ENCODE results near the gene SH3PXD2A. TPM values are rescaled to one million over a fixed set of nuclear protein-coding genes. Genes with fewer than 3 reads are reported as not detected.

SH3PXD2A gene
- total and polyA plus RNA-seq, 5 donors from 2014 or later = 0.24 to 15.4 (median 0.47) TPM

DNA sequence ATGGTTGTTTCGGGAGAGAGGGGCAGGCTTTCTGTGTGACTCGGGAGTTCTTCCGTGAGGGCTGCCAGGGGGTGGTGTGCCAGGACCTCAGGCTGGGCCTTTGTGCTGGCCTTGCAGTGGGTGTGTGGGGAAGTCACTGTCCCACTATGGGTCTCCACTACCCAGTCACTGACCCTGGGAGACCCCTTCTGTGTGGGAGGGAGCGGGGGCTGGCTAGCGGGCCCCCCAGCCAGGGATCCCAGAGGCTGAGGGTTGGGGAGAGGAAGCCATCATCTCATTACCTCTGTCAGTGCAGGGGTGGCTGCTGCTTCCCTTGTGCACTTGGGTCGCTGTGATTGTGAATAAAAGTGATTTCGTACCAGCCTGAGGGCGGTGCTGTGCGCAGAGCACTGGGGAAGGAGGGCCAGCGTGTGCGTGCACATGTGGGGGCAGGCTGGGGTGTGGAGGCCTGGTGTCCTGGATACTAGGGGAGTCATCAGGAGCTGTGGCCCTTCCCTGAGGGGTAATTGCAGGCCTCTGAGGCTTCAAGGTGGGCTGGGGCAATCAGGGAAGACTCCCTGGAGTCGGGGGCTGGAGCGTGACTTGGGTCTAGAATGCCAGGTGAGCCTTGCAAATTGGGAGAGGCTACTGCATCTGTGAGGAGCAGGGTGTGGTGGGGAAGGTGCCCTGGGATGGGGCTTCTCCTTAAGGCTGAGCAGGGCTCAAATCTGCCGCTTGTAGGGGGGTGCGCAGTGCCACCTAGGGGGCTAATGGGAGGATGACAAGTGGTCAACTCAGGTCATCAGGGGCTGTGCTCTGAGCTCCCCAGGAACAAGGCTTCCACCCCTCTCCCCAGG is 263.0 kb downstream of the SH3PXD2A start:
- DNase-seq = peak in 2 of 3 donors; percentile 20 to 48
- Histone ChIP-seq H3K27me3 (ENCODE audit: control insufficient read depth, insufficient read depth, low read length) (no peaks in the 10 kb centered on the region), H3K4me3 (ENCODE audit: low read depth, low read length) (no peak overlapping the region), H3K36me3 (ENCODE audit: control insufficient read depth, insufficient read depth, low read length) (no peaks in the 10 kb centered on the region), H3K27ac (ENCODE audit: insufficient read depth, low read length, poor library complexity, severe bottlenecking) (no peak overlapping the region), H3K9me3 (ENCODE audit: control insufficient read depth in 2 of 2, low read length in 2 of 2) (no peaks in the 10 kb centered on the region), H3K4me1 (ENCODE audit: control insufficient read depth, insufficient read depth, low read length, poor library complexity, severe bottlenecking) (no peaks in the 10 kb centered on the region)
- H3K4me1 Mint-ChIP-seq = peaks cover 0 to 4% (median 2%) of the 10 kb centered on the region in 4 donors
- H3K36me3 Mint-ChIP-seq = no peaks in the 10 kb centered on the region
- H3K4me3 Mint-ChIP-seq = no peak overlapping the region
- H3K27me3 Mint-ChIP-seq = no peaks in the 10 kb centered on the region
- ATAC-seq (ENCODE audit: low read depth in 2 of 2) = peak; percentile 47 to 49
- no peak overlapping the region for H3K27ac Mint-ChIP-seq
- H3K9me3 Mint-ChIP-seq = peaks cover 0 to 2% (median 0%) of the 10 kb centered on the region in 7 donors

DNA sequence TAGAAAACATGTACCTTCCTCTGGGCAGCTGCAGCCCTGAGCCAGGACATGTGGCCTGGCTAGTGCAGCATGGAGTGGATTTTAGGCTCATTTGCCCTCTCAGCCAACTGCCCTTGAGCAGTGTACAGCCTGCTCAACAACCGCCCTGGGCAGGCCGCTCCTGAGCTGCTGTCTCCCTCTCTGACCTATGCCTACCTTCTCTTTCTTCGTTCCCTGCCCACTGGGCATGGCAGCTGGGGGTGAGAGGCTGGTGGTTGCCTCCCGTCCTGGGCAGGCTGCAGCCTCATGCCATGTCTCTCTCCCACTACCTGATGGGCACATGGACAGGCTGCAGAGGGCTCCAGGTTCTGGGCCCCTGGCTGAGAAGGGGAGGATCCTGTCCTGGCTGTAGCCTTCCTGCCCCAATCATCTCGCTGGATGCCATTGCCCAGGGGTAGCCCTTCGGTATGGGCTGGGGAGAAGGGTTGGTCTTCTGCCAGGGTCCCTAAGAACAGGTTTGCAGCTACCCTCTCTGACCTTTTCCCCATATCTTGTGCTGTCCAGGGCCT is 264.6 kb downstream of the SH3PXD2A start:
- ATAC-seq (ENCODE audit: low read depth in 2 of 2) (no peak), DNase-seq (no peak)
- H3K9me3 Mint-ChIP-seq = peaks cover 0 to 2% (median 0%) of the 10 kb centered on the region in 7 donors
- no peaks in the 10 kb centered on the region for H3K36me3 ChIP-seq (ENCODE audit: control insufficient read depth, insufficient read depth, low read length)
- no peak overlapping the region for H3K27ac Mint-ChIP-seq
- peaks cover 0 to 8% (median 4%) of the 10 kb centered on the region in 4 donors for H3K4me1 Mint-ChIP-seq
- no peaks in the 10 kb centered on the region for H3K27me3 ChIP-seq (ENCODE audit: control insufficient read depth, insufficient read depth, low read length)
- no peak overlapping the region for H3K4me3 Mint-ChIP-seq
- H3K27ac ChIP-seq (ENCODE audit: insufficient read depth, low read length, poor library complexity, severe bottlenecking) = no peak overlapping the region
- H3K36me3 Mint-ChIP-seq = no peaks in the 10 kb centered on the region
- H3K4me1 ChIP-seq (ENCODE audit: control insufficient read depth, insufficient read depth, low read length, poor library complexity, severe bottlenecking) = no peaks in the 10 kb centered on the region
- no peak overlapping the region for H3K4me3 ChIP-seq (ENCODE audit: low read depth, low read length)
- no peaks in the 10 kb centered on the region for H3K9me3 ChIP-seq (ENCODE audit: control insufficient read depth in 2 of 2, low read length in 2 of 2)
- no peaks in the 10 kb centered on the region for H3K27me3 Mint-ChIP-seq

DNA sequence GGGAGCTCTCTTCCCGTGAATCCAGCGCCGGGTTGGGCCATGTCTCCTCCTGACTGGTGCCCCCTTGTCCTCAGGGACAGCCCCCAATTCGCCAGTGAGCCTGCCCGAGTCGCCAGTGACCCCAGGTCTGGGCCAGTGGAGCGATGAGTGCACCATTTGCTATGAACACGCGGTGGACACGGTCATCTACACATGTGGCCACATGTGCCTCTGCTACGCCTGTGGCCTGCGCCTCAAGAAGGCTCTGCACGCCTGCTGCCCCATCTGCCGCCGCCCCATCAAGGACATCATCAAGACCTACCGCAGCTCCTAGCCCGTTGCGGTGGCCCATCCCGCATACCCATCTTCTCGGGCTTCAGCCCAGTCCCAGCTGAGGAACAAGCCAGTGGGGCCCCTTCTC is 265.3 kb downstream of the SH3PXD2A start:
- Histone ChIP-seq H3K4me3 (ENCODE audit: low read depth, low read length) (no peak overlapping the region), H3K9me3 (ENCODE audit: control insufficient read depth in 2 of 2, low read length in 2 of 2) (no peaks in the 10 kb centered on the region), H3K27ac (ENCODE audit: insufficient read depth, low read length, poor library complexity, severe bottlenecking) (no peak overlapping the region), H3K36me3 (ENCODE audit: control insufficient read depth, insufficient read depth, low read length) (no peaks in the 10 kb centered on the region), H3K27me3 (ENCODE audit: control insufficient read depth, insufficient read depth, low read length) (no peaks in the 10 kb centered on the region), H3K4me1 (ENCODE audit: control insufficient read depth, insufficient read depth, low read length, poor library complexity, severe bottlenecking) (peaks cover under 1% of the 10 kb centered on the region)
- Mint-ChIP-seq H3K4me1 (peaks cover 0 to 12% (median 6%) of the 10 kb centered on the region in 4 donors), H3K4me3 (no peak overlapping the region), H3K9me3 (peaks cover 0 to 2% (median 0%) of the 10 kb centered on the region in 7 donors), H3K36me3 (no peaks in the 10 kb centered on the region), H3K27ac (no peak overlapping the region), H3K27me3 (no peaks in the 10 kb centered on the region)
- DNase-seq (no peak), ATAC-seq (ENCODE audit: low read depth in 2 of 2) (no peak)

DNA sequence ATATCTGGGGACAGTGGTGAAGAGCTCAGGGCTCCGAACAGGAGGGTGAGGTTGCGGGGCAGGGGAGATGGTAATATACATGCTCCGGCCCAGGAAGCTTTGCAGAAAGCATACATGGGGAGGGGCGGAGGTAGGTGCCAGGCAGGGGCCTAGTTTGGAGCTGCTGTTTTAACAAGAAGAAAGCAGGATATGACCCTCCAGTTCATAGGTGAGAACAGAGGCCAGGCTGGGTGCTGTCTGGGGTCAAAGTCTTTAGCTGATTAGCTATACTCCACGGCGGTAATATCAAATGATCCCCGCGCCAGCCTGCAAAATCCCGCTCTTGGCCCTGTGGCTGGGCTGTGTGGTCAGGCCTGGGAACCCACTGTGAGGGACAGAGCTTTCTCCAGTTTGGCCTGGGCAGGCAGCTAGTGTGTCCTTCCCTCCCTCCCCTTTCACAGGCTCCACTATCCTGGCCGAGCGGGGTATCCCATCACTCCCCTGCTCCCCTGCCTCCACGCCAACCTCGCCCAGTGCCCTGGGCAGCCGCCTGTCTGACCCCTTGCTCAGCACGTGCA is 266.2 kb downstream of the SH3PXD2A start:
- Histone ChIP-seq H3K9me3 (ENCODE audit: control insufficient read depth in 2 of 2, low read length in 2 of 2) (no peaks in the 10 kb centered on the region), H3K4me1 (ENCODE audit: control insufficient read depth, insufficient read depth, low read length, poor library complexity, severe bottlenecking) (peaks cover 3% of the 10 kb centered on the region), H3K36me3 (ENCODE audit: control insufficient read depth, insufficient read depth, low read length) (no peaks in the 10 kb centered on the region), H3K27ac (ENCODE audit: insufficient read depth, low read length, poor library complexity, severe bottlenecking) (no peak overlapping the region), H3K27me3 (ENCODE audit: control insufficient read depth, insufficient read depth, low read length) (no peaks in the 10 kb centered on the region), H3K4me3 (ENCODE audit: low read depth, low read length) (no peak overlapping the region)
- no peaks in the 10 kb centered on the region for H3K36me3 Mint-ChIP-seq
- no peak overlapping the region for H3K4me3 Mint-ChIP-seq
- ATAC-seq (ENCODE audit: low read depth in 2 of 2) (no peak), DNase-seq (no peak)
- peaks cover 0 to 13% (median 7%) of the 10 kb centered on the region in 4 donors for H3K4me1 Mint-ChIP-seq
- H3K27ac Mint-ChIP-seq = peak overlapping the region in 1 of 3 donors; percentile 65
- H3K9me3 Mint-ChIP-seq = peaks cover 0 to 2% (median 0%) of the 10 kb centered on the region in 7 donors
- no peaks in the 10 kb centered on the region for H3K27me3 Mint-ChIP-seq

DNA sequence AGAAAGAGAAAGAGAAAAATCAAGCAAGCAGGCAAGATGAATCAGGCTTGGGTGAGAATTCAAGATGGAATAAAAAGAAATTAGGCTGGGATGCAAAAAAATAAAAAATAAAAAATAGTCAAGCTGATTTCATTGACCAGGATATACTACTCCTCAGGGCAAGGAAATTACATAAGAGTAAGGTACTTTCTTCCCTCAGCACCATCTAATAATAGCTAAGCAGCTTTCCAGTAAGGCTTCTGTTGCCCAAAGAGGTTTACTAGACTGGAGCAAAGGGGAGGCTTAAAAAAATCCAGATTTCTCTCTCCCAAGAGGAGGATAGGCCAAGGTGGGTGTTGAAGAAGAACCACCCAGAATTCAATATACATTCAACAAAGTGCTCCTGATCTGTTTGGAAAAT is 268.3 kb downstream of the SH3PXD2A start:
- no peaks in the 10 kb centered on the region for H3K9me3 Mint-ChIP-seq
- Histone ChIP-seq H3K36me3 (ENCODE audit: control insufficient read depth, insufficient read depth, low read length) (no peaks in the 10 kb centered on the region), H3K27me3 (ENCODE audit: control insufficient read depth, insufficient read depth, low read length) (no peaks in the 10 kb centered on the region), H3K27ac (ENCODE audit: insufficient read depth, low read length, poor library complexity, severe bottlenecking) (no peak overlapping the region), H3K9me3 (ENCODE audit: control insufficient read depth in 2 of 2, low read length in 2 of 2) (no peaks in the 10 kb centered on the region), H3K4me1 (ENCODE audit: control insufficient read depth, insufficient read depth, low read length, poor library complexity, severe bottlenecking) (peaks cover 12% of the 10 kb centered on the region), H3K4me3 (ENCODE audit: low read depth, low read length) (no peak overlapping the region)
- ATAC-seq (ENCODE audit: low read depth in 2 of 2) (no peak), DNase-seq (no peak)
- peak overlapping the region in 1 of 3 donors; percentile 59 for H3K27ac Mint-ChIP-seq
- H3K27me3 Mint-ChIP-seq = no peaks in the 10 kb centered on the region
- H3K4me3 Mint-ChIP-seq = peak overlapping the region in 1 of 4 donors; percentile 27
- no peaks in the 10 kb centered on the region for H3K36me3 Mint-ChIP-seq
- H3K4me1 Mint-ChIP-seq = peaks cover 0 to 21% (median 13%) of the 10 kb centered on the region in 4 donors

DNA sequence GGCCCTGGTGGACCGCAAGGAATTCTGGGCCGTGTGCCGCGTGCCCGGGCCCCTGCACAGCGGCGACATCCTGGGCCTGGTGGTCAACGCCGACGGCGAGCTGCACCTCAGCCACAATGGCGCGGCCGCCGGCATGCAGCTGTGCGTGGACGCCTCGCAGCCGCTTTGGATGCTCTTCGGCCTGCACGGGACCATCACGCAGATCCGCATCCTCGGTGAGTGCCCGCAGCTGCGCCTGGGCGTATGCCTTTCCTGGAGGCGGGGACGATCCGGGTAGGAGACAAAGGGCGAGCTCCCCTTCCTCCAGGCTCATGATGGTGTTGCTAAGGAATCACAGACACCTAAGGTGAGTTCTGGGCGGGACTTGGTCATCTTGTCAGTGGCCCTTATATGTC is 270.4 kb downstream of the SH3PXD2A start:
- Histone ChIP-seq H3K36me3 (ENCODE audit: control insufficient read depth, insufficient read depth, low read length) (no peaks in the 10 kb centered on the region), H3K4me3 (ENCODE audit: low read depth, low read length) (no peak overlapping the region), H3K4me1 (ENCODE audit: control insufficient read depth, insufficient read depth, low read length, poor library complexity, severe bottlenecking) (peaks cover 12% of the 10 kb centered on the region), H3K9me3 (ENCODE audit: control insufficient read depth in 2 of 2, low read length in 2 of 2) (no peaks in the 10 kb centered on the region), H3K27ac (ENCODE audit: insufficient read depth, low read length, poor library complexity, severe bottlenecking) (no peak overlapping the region), H3K27me3 (ENCODE audit: control insufficient read depth, insufficient read depth, low read length) (no peaks in the 10 kb centered on the region)
- DNase-seq (no peak), ATAC-seq (ENCODE audit: low read depth in 2 of 2) (no peak)
- H3K27me3 Mint-ChIP-seq = peaks cover 5% of the 10 kb centered on the region
- H3K9me3 Mint-ChIP-seq = no peaks in the 10 kb centered on the region
- H3K27ac Mint-ChIP-seq = peak overlapping the region in 2 of 3 donors; percentile 26 to 80
- peaks cover 0 to 21% (median 13%) of the 10 kb centered on the region in 4 donors for H3K4me1 Mint-ChIP-seq
- peak overlapping the region; percentile 71 to 85 (median 80) for H3K4me3 Mint-ChIP-seq
- H3K36me3 Mint-ChIP-seq = no peaks in the 10 kb centered on the region

DNA sequence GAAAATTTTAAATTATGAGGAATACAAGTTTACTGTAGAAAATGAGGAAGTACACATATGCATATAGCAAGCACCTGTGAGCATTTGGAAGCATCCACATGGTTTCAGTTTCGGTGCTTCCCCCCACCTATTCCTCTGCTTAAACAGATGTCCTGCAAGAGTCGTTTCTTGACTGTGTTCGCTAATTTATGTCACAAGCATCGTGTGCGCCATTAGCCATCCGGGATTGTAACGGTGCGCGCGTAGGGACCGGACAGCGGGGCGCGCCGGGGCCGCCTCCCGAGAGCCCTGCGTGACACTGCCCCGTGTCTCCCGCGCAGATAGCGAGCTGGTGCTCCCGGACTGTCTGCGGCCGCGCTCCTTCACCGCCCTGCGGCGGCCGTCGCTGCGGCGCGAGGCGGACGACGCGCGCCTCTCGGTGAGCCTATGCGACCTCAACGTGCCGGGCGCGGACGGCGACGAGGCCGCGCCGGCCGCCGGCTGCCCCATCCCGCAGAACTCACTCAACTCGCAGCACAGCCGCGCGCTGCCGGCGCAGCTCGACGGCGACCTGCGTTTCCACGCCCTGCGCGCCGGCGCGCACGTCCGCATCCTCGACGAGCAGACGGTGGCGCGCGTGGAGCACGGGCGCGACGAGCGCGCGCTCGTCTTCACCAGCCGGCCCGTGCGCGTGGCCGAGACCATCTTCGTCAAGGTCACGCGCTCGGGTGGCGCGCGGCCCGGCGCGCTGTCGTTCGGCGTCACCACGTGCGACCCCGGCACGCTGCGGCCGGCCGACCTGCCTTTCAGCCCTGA is 271.0 kb downstream of the SH3PXD2A start:
- Histone ChIP-seq H3K9me3 (ENCODE audit: control insufficient read depth in 2 of 2, low read length in 2 of 2) (no peaks in the 10 kb centered on the region), H3K27ac (ENCODE audit: insufficient read depth, low read length, poor library complexity, severe bottlenecking) (peak overlapping the region; percentile 74), H3K4me1 (ENCODE audit: control insufficient read depth, insufficient read depth, low read length, poor library complexity, severe bottlenecking) (peaks cover 12% of the 10 kb centered on the region), H3K36me3 (ENCODE audit: control insufficient read depth, insufficient read depth, low read length) (no peaks in the 10 kb centered on the region), H3K4me3 (ENCODE audit: low read depth, low read length) (peak overlapping the region; percentile 95), H3K27me3 (ENCODE audit: control insufficient read depth, insufficient read depth, low read length) (no peaks in the 10 kb centered on the region)
- Mint-ChIP-seq H3K4me3 (peak overlapping the region; percentile 86 to 97 (median 90)), H3K9me3 (no peaks in the 10 kb centered on the region), H3K4me1 (peaks cover 0 to 21% (median 13%) of the 10 kb centered on the region in 4 donors), H3K36me3 (no peaks in the 10 kb centered on the region), H3K27me3 (peaks cover 6% of the 10 kb centered on the region), H3K27ac (peak overlapping the region; percentile 54 to 93 (median 88))
- ATAC-seq (ENCODE audit: low read depth in 2 of 2) (peak; percentile 73 to 75), DNase-seq (peak; percentile 42 to 86 (median 54))
